Erythroblast (primary cell): ENCODE data around the gene SS18.
"Not testable (repeated sequence)": the region's sequence is repeated elsewhere in the genome, so short reads cannot be mapped to it uniquely, and the experiment has no call there.

Experiments used
- GATA1 ChIP-seq: IDR thresholded peaks from 2 replicates; pipeline ENCODE4 v1.6.1; 2011; ENCODE audit warnings: low read depth, mild to moderate bottlenecking, control low read depth, low read length, moderate library complexity
- POLR2A ChIP-seq: IDR thresholded peaks from 2 replicates; pipeline ENCODE4 v1.6.1; 2011; ENCODE audit warnings: mild to moderate bottlenecking, low read length

- not testable (repeated sequence) for TF ChIP-seq POLR2A, GATA1
Observed at GRCh38 chr18:26128192-26128591, 37.8 kb upstream of the SS18 start.
